Activated CD4-positive, alpha-beta T cell treated with anti-CD3 and anti-CD28 coated beads, Interleukin-2, amount 50 U/mL, for 4 hours (primary cell): ENCODE measurements around the gene PIAS2.
"Not testable (repeated sequence)": the region's sequence is repeated elsewhere in the genome, so short reads cannot be mapped to it uniquely, and the experiment has no call there.

Experiments used
- DNase-seq, 2 experiments: peaks; one replicate each; pipeline ENCODE4 v3.0.0-alpha.2; 2020

Gene PIAS2

DNA sequence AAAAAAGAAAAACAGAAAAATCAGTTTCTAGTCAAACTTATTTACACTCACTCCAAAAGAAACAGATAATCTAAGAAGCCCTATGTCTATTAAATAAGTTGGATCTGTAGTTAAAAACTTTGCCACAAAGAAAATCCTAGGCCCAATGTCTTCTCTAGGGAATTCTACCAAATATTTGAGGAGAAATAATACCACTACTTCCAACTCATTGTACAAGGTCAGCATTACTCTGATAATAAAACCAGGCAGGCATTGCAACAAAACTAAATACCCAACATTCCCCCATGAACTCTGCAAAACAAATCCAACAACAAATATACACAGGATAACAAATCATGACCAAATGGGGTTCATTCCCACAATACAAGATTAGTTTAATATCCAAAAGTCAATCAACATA lies 86.7 kb downstream of the PIAS2 start:
- no peak for DNase-seq

DNA sequence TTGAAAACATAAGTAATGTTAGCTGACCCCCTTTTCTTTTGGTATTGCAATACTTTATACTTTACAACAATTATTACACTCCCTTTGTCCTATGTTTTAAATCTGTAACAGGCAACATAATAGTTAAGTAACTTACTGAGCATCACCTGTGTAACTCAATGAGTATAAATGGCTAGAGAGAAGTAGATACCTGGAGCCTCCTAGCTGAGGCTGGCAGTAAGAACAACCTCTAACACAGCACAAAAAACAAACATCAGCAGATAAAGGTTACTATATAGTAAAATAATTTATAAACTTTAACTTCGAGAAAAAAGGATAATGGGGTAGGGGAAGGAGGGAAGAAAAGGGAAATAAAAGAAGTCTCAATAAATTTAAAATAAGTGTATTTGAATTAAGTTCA lies 87.4 kb downstream of the PIAS2 start:
- DNase-seq = no peak

GRCh38 chr18:46829531-46829930 lies 87.8 kb downstream of the PIAS2 start:
- DNase-seq = no peak

- DNase-seq = no peak
These were observed 95.2 kb downstream of the PIAS2 start for GRCh38 chr18:46821856-46822711.

DNA sequence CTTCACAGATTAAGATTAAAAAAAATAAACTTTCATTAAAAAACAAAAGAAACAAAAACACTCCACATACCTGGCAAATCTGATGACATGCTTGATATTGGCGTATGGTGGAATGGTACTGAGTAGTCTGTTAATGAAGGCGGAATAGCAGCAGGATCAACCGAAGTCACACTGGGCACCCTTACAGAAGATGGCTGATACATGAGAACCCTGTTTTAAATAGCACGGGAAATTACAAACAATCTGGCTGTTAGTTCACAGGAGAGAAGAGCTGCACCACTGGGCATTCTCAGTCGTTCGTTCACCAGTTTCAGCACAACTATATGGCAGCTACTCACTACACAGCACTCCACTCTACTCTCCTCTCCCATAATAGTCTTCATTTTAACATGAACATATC lies 96.4 kb downstream of the PIAS2 start:
- DNase-seq = no peak

DNA sequence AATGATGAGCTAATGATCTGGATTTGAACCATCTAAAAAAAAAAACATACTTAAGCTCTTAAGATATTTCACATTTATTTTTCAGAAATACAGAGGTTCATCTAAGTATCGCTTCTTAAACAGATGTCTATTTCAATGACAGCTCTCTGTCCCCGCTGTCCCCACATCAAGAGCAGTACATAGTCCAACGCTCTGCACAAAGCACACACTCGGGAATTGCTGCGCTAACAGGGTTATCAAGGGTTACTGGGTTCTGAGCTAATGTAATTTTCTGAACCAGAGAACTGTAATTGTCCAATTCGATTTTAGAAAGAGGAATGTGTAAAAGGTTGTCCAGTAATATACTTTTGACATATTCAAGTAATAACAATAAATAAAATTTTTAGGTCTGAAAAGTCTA lies 101.6 kb downstream of the PIAS2 start:
- no peak for DNase-seq

- no peak for DNase-seq
These were observed 102.9 kb downstream of the PIAS2 start for GRCh38 chr18:46814399-46814798.

DNA sequence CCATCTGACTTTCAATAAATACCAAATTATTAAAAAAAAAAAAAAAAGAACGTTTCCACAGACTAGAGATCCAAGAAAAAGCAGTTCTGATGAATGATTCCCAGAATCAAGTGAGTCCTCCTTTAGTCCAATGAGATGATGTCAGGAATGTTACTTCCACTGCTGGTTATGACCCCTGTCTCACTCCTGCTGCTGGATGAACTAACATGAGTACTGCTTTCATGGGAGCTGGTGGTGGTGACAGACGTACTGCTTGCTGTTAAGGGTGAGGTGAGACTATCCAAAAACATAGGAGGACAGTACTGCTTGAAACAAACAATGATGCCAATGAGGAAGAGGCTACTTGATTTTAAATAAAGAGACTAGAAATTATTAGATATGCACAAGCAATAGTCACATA lies 105.0 kb downstream of the PIAS2 start:
- DNase-seq = no peak

DNA sequence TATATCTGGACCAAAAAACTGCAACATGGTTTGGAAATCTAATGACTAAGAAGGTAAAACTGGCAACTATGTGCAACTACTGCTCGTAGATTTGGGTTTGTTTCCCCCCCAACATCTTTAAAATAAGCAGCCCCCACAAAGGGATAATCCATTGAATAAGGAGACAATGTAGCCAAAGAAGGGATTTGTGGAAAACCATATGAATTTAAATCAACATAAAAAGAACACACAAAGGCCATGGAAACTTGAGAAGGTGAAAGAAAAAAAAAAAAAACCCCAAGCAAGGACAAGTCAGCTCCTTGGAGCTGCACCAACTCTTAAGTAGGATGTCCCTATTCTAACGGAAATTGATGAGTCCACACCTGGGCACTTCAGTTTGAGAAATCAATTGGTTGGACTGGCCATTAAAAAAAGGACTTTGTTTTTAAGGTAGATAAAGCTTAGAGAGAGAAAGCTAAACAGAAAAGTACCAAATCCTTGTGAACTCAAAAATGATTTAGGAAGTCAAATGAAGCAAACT lies 106.8 kb downstream of the PIAS2 start:
- no peak for DNase-seq

DNA sequence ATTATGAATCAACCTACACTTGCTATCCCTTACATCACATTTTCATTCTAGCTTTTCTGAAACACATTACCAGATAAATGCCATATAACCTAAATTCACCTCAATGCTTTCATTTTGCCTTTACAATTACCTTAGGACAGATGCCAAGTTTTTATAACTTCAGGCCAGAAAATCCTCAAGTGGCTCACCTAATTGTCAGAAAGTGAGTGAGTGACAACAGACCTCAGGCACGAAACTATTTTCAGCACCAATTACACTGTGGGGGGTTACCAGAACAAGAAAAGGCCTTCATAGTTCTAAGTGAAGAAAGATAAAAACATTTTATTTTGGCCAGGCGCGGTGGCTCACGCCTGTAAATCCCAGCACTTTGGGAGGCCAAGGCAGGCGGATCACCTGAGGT lies 108.2 kb downstream of the PIAS2 start:
- no peak for DNase-seq

- DNase-seq = not testable (repeated sequence)
These were observed 121.4 kb downstream of the PIAS2 start for GRCh38 chr18:46795945-46796344.

DNA sequence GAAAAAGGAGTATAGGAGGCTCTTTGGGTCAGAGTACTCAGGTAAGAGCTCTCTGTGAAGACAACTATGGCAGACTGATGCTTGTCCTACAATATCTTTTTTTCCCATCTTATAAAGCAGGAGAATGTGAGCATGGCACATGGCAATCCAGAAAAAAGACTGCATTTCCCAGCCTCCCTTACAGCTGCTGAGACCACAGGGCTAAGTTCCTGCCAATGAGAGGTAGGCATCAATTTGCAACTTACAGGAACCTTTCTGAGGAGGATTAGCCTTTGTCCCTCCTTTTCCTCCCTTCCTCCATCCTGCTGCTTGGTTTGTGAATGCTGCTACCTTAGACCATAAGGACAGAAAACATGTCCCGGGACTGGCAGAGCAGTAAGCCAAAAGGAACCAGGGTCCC lies 122.7 kb downstream of the PIAS2 start:
- no peak for DNase-seq

- no peak for DNase-seq
These were observed 123.7 kb downstream of the PIAS2 start for GRCh38 chr18:46793565-46793964.

GRCh38 chr18:46789088-46789487 lies 128.2 kb downstream of the PIAS2 start:
- DNase-seq = no peak

DNA sequence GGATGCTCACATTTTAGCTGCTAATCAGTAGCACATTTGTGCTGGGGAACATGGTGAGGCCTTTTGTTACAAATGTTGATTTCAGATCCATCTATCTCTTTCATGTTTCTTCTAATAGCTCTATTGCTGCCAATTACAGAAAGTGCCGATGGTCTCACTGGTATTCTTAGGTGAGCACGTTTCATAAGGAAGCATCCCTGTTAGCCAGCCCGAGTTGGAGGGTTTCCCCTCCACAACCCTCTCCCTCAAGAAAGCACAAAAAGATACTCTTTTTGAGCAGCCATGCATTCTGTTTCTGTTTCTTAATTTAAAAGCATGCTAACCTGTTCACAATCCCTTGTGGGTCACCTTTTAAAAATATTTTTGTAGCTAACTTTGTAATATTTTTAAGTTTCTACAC lies 129.6 kb downstream of the PIAS2 start:
- DNase-seq = no peak

GRCh38 chr18:46772357-46772756 lies 144.9 kb downstream of the PIAS2 start:
- no peak for DNase-seq

GRCh38 chr18:46771141-46771540 lies 146.2 kb downstream of the PIAS2 start:
- no peak for DNase-seq

DNA sequence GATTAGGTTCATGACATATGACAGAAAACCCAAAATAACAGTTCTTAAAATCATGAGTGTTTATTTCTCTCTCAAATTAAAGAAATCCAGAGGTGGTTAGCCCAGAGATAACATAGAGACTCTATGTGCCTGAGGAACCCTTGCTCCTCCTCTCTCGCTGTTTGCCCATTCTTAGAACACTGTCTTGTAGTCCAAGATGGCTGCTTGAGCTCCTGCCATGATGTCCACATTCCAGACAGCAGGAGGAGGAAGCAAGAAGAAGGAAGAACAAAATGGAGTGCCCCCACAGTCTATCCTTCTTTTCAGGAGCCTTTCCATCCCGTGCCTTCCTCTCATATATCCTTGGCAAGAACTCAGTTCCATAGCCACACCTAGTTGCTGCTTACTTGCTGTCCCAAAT lies 146.6 kb downstream of the PIAS2 start:
- DNase-seq = no peak

GRCh38 chr18:46768166-46768921 lies 149.0 kb downstream of the PIAS2 start:
- no peak for DNase-seq

GRCh38 chr18:46767217-46767616 lies 150.1 kb downstream of the PIAS2 start:
- no peak for DNase-seq

- no peak for DNase-seq
These were observed 152.7 kb downstream of the PIAS2 start for GRCh38 chr18:46764586-46764985.

DNA sequence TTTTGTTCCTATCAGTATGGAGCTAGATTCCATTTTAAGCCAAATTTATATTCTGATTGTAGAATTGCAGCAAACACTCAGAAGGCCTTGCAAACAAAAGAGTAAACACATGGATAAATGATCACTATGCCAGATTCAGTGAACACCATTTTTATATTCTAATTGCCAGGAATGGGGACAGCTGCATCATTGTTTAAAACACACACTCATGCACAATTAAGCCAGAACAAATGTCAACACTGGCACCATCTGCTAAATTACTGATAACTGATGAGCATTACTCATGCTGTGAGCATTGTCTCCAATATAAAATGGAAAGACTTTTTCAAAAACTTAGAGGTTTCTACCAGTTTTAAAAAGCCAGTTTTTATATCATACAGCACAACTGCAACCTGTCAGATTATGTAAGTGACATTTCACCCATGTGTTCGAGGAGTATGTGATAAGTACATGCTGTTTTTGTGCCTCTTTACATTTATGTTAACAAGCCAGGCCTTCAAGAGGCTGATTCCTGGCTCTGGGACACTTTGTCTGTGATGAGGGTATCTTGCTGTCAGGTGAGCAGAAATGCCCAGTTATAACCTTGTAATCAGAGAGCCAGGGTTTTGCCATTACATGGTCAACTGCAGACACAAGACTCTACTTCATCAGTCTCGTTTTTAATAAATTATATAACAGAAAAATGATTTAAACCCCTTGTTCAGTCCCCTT lies 156.1 kb downstream of the PIAS2 start:
- DNase-seq = no peak

GRCh38 chr18:46759890-46760289 lies 157.4 kb downstream of the PIAS2 start:
- no peak for DNase-seq
